CD4-positive, alpha-beta T cell (primary cell): Measurements from ENCODE around the gene DDI1. TPM values are rescaled to one million over a fixed set of nuclear protein-coding genes. Genes with fewer than 3 reads are reported as not detected.

ENCODE experiments used
- ATAC-seq: fragments of 200-7000 bp; cut with Tn5 transposase; one replicate; pipeline ENCODE4 v1.10.0; 2022; ENCODE audit warnings: mild to moderate bottlenecking; ENCODE audit not compliant: poor library complexity
- CTCF ChIA-PET: fragments of 350-600 bp; sonication (Branson Sonifier 250); formaldehyde crosslinking; loops from one replicate; lab custom pipeline; 2021; ENCODE audit warnings: antibody characterized with exemption, inconsistent platforms; lab: Charles Lee
- POLR2A ChIA-PET: fragments of 350-600 bp; sonication (Branson Sonifier 250); formaldehyde crosslinking; loops from one replicate; lab custom pipeline; 2021; ENCODE audit warnings: antibody characterized with exemption, inconsistent platforms; lab: Charles Lee
- DNase-seq, 14 experiments: peaks; one replicate each; pipeline ENCODE4 v3.0.0-alpha.2; 2013 to 2020; ENCODE audit warnings: mixed read lengths in 2 of 14
- H3K27ac ChIP-seq, 2 donors: one replicate each; pipeline versions ENCODE4 v1.5.1 to v1.7.0; 2013; ENCODE audit warnings: low read length in 2 of 2, low read depth in 1 of 2, mild to moderate bottlenecking in 1 of 2
- H3K27me3 ChIP-seq, 2 experiments: 1 replicate in 1 of 2; 2 replicates in 1 of 2; pipeline versions ENCODE4 v1.6.1 to v1.7.0; 2013; ENCODE audit warnings: low read length in 2 of 2, control low read depth in 1 of 2, mild to moderate bottlenecking in 1 of 2, moderate library complexity in 1 of 2; ENCODE audit not compliant: insufficient read depth in 2 of 2, control insufficient read depth in 1 of 2
- H3K36me3 ChIP-seq: one replicate; pipeline ENCODE4 v1.6.1; 2013; ENCODE audit warnings: low read length, control low read depth; ENCODE audit not compliant: insufficient read depth
- H3K4me1 ChIP-seq: one replicate; pipeline ENCODE4 v1.6.1; 2013; ENCODE audit warnings: low read length, control low read depth; ENCODE audit not compliant: insufficient read depth
- H3K4me3 ChIP-seq: one replicate; pipeline ENCODE4 v1.5.1; 2013; ENCODE audit warnings: mild to moderate bottlenecking, low read length, moderate library complexity
- H3K9me3 ChIP-seq, 2 experiments: 1 replicate in 1 of 2; 2 replicates in 1 of 2; pipeline versions ENCODE4 v1.6.1 to v1.7.0; 2013; ENCODE audit warnings: low read length in 2 of 2, mild to moderate bottlenecking in 2 of 2, control low read depth in 1 of 2, moderate library complexity in 1 of 2; ENCODE audit not compliant: control insufficient read depth in 1 of 2, insufficient read depth in 1 of 2
- H3K27ac Mint-ChIP-seq: one replicate; pipeline ENCODE4 v1.8.0; 2020; ENCODE audit warnings: mixed read lengths
- H3K27me3 Mint-ChIP-seq: one replicate; pipeline ENCODE4 v1.8.0; 2021; ENCODE audit warnings: mixed read lengths
- H3K36me3 Mint-ChIP-seq: one replicate; pipeline ENCODE4 v1.8.0; 2021; ENCODE audit warnings: low read depth, mixed read lengths
- H3K4me1 Mint-ChIP-seq: one replicate; pipeline ENCODE4 v1.8.0; 2021; ENCODE audit warnings: low read depth, mixed read lengths
- H3K4me3 Mint-ChIP-seq: one replicate; pipeline ENCODE4 v1.8.0; 2020; ENCODE audit warnings: mild to moderate bottlenecking, mixed read lengths
- H3K9me3 Mint-ChIP-seq: one replicate; pipeline ENCODE4 v1.8.0; 2020; ENCODE audit warnings: mixed read lengths
- CTCF ChIP-seq: fragments of 200-600 bp; IDR thresholded peaks from one replicate; pipeline ENCODE4 v1.8.0; 2022; ENCODE audit warnings: antibody characterized with exemption, mild to moderate bottlenecking
- intact Hi-C, 2 experiments: fragments of 100-400 bp; cut with DNase I in 1 of 2; cut with micrococcal nuclease in 1 of 2; formaldehyde crosslinking; loops; one replicate each; pipeline versions ENCODE4 v1.15.1 to v1.9.0; 2023 to 2025; cut with DNase I, micrococcal nuclease
- total RNA-seq, 174 experiments: library from RNA in 2 of 174; stranded (reverse) in 2 of 174; gene quantifications; one replicate each; pipeline ENCODE4 v1.2.3 and lab custom pipeline; 2021 to 2026

DDI1 gene
- total RNA-seq, 2 experiments from 2014 or later, result not detected

- DNase-seq (no peak), ATAC-seq (no peak)
- H3K4me3 Mint-ChIP-seq, result no peak overlapping the region
- H3K4me1 Mint-ChIP-seq, result no peaks in the 10 kb centered on the region
- no peaks in the 10 kb centered on the region for H3K9me3 Mint-ChIP-seq
- Histone ChIP-seq H3K4me3 (no peak overlapping the region), H3K9me3 (no peaks in the 10 kb centered on the region), H3K27me3 (no peaks in the 10 kb centered on the region), H3K27ac (no peak overlapping the region), H3K36me3 (no peaks in the 10 kb centered on the region), H3K4me1 (no peaks in the 10 kb centered on the region)
- intact Hi-C loops, result no loop called here
- TF ChIP-seq CTCF, result no peak
- ChIA-PET POLR2A (no interaction called here), CTCF (no interaction called here)
- no peaks in the 10 kb centered on the region for H3K36me3 Mint-ChIP-seq
- peaks cover 12% of the 10 kb centered on the region for H3K27me3 Mint-ChIP-seq
- H3K27ac Mint-ChIP-seq, result no peak overlapping the region
Observed at GRCh38 chr11:104005234-104005855, 31.1 kb upstream of the DDI1 start.

GRCh38 chr11:104009744-104010143 lies 26.7 kb upstream of the DDI1 start:
- H3K4me1 ChIP-seq, result no peaks in the 10 kb centered on the region
- H3K27me3 ChIP-seq, result no peaks in the 10 kb centered on the region
- POLR2A ChIA-PET, result no interaction called here
- intact Hi-C loops, result no loop called here
- ATAC-seq, result no peak
- no peak for DNase-seq
- no peaks in the 10 kb centered on the region for H3K9me3 ChIP-seq
- H3K27ac ChIP-seq, result no peak overlapping the region
- no peaks in the 10 kb centered on the region for H3K36me3 ChIP-seq
- Mint-ChIP-seq H3K27me3 (peaks cover 12% of the 10 kb centered on the region), H3K4me3 (no peak overlapping the region), H3K27ac (no peak overlapping the region), H3K9me3 (no peaks in the 10 kb centered on the region), H3K36me3 (no peaks in the 10 kb centered on the region), H3K4me1 (no peaks in the 10 kb centered on the region)
- TF ChIP-seq CTCF, result no peak
- CTCF ChIA-PET, result no interaction called here
- no peak overlapping the region for H3K4me3 ChIP-seq

GRCh38 chr11:104011044-104011443 lies 25.4 kb upstream of the DDI1 start:
- TF ChIP-seq CTCF, result no peak
- H3K4me3 ChIP-seq, result no peak overlapping the region
- ChIA-PET CTCF (no interaction called here), POLR2A (no interaction called here)
- no peaks in the 10 kb centered on the region for H3K9me3 Mint-ChIP-seq
- H3K36me3 Mint-ChIP-seq, result no peaks in the 10 kb centered on the region
- no peaks in the 10 kb centered on the region for H3K36me3 ChIP-seq
- H3K27ac Mint-ChIP-seq, result no peak overlapping the region
- no peak for DNase-seq
- H3K4me1 Mint-ChIP-seq, result no peaks in the 10 kb centered on the region
- intact Hi-C loops, result no loop called here
- no peaks in the 10 kb centered on the region for H3K4me1 ChIP-seq
- ATAC-seq, result no peak
- H3K9me3 ChIP-seq, result no peaks in the 10 kb centered on the region
- H3K27ac ChIP-seq, result no peak overlapping the region
- H3K4me3 Mint-ChIP-seq, result no peak overlapping the region
- H3K27me3 Mint-ChIP-seq, result peaks cover 12% of the 10 kb centered on the region
- H3K27me3 ChIP-seq, result no peaks in the 10 kb centered on the region
